ENCODE data around the gene HSPB1.

DNA sequence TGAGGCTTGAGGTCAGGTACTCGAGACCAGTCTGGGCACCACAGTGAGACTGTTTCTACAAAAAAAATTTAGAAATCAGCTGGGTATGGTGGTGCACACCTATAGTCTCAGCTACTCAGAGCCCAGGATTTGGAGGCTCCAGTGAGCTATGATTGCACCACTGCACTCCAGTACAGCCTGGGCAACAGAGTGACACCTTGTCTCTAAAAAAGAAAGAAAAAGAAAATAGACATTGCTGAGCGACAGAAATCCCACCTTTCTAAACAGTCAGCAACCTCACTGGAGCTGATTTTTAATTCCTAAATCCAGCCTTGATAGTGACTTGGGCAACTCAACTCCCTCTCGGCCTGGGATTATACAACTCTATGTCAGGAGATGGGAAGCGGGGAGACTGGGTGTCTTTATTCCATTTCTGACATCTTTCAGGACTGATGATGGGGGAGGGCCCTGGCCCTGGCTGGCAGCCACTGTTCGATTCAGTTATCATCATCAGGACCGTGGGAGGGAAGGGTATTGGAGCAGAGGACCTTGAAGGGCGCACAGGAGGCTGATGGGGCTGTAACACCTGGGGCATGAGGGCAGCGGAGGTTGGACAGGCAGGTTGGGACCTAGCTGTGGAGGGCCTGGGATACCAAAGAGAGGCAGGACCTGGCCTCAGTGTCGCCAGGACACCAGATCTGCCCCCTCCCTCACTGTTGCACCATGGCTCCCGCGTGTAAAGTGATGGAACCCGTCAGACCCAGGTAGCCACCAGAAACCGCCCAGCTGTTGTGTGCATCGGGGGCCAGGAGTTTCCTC, 14.7 kb downstream of the HSPB1 start:
- no peak for TF ChIP-seq HOXD13 (CRISPR knock-in tag; IDR thresholded peaks at IDR 0.05; ENCODE audit: borderline replicate concordance)
- no peak for TF ChIP-seq ZNF785 (tag by site-specific recombination; IDR thresholded peaks at IDR 0.05)
- TF ChIP-seq, protein P1, sequence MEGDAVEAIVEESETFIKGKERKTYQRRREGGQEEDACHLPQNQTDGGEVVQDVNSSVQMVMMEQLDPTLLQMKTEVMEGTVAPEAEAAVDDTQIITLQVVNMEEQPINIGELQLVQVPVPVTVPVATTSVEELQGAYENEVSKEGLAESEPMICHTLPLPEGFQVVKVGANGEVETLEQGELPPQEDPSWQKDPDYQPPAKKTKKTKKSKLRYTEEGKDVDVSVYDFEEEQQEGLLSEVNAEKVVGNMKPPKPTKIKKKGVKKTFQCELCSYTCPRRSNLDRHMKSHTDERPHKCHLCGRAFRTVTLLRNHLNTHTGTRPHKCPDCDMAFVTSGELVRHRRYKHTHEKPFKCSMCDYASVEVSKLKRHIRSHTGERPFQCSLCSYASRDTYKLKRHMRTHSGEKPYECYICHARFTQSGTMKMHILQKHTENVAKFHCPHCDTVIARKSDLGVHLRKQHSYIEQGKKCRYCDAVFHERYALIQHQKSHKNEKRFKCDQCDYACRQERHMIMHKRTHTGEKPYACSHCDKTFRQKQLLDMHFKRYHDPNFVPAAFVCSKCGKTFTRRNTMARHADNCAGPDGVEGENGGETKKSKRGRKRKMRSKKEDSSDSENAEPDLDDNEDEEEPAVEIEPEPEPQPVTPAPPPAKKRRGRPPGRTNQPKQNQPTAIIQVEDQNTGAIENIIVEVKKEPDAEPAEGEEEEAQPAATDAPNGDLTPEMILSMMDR (tag by site-specific recombination; IDR thresholded peaks at IDR 0.05) = no peak
- no peak for TF ChIP-seq ZNF274 (IDR thresholded peaks at IDR 0.05; ENCODE audit: low read length)
- no peak for TF ChIP-seq ZNF274 (tag by site-specific recombination; IDR thresholded peaks at IDR 0.05; ENCODE audit: borderline replicate concordance)
- TF ChIP-seq ZNF707 (tag by site-specific recombination; IDR thresholded peaks at IDR 0.05) = no peak
- no peak for TF ChIP-seq SETDB1 (IDR thresholded peaks at IDR 0.05; ENCODE audit: insufficient read length, low read length)
- no peak for TF ChIP-seq ZNF843 (tag by site-specific recombination; IDR thresholded peaks at IDR 0.05)
- TF ChIP-seq KLF9 (tag by site-specific recombination; IDR thresholded peaks at IDR 0.05; ENCODE audit: low read depth) = no peak
- no peak for TF ChIP-seq YY1 (tag by site-specific recombination; IDR thresholded peaks at IDR 0.05)
- TF ChIP-seq, protein P2, sequence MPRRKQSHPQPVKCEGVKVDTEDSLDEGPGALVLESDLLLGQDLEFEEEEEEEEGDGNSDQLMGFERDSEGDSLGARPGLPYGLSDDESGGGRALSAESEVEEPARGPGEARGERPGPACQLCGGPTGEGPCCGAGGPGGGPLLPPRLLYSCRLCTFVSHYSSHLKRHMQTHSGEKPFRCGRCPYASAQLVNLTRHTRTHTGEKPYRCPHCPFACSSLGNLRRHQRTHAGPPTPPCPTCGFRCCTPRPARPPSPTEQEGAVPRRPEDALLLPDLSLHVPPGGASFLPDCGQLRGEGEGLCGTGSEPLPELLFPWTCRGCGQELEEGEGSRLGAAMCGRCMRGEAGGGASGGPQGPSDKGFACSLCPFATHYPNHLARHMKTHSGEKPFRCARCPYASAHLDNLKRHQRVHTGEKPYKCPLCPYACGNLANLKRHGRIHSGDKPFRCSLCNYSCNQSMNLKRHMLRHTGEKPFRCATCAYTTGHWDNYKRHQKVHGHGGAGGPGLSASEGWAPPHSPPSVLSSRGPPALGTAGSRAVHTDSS (tag by site-specific recombination; IDR thresholded peaks at IDR 0.05) = no peak
- TF ChIP-seq RBAK (tag by site-specific recombination; IDR thresholded peaks at IDR 0.05) = no peak
